MCF 10A (cell line): ENCODE data around the gene KEAP1. TPM values are rescaled to one million over a fixed set of nuclear protein-coding genes. Genes with fewer than 3 reads are reported as not detected.
"Not testable (repeated sequence)": the region's sequence is repeated elsewhere in the genome, so short reads cannot be mapped to it uniquely, and the experiment has no call there.

Source experiments
- BruUV-seq: library from RNA; stranded (reverse); fragments of 400-500 nt; replicated peaks from 2 replicates; lab custom pipeline; 2021; lab: Mats Ljungman, UMichigan
- CTCF ChIA-PET: fragments of 300-600 bp; sonication (Branson Sonifier 250); formaldehyde crosslinking; extraction: SDS; loops from one replicate; lab custom pipeline; 2021; ENCODE audit warnings: antibody characterized with exemption, inconsistent platforms; lab: Yijun Ruan, JAX
- POLR2A ChIA-PET: fragments of 300-600, 350-650 bp; sonication (Branson Sonifier 250); formaldehyde crosslinking; extraction: SDS; loops from one replicate; lab custom pipeline; 2020; ENCODE audit warnings: antibody characterized with exemption, inconsistent platforms; lab: Yijun Ruan, JAX
- DNase-seq: peaks from one replicate; pipeline ENCODE4 v3.0.0-alpha.2; 2018; ENCODE audit not compliant: unreplicated experiment
- H3K27ac Mint-ChIP-seq: one replicate; pipeline ENCODE4 v1.8.0; 2022; ENCODE audit warnings: mild to moderate bottlenecking, low read depth, mixed read lengths; ENCODE audit not compliant: unreplicated experiment
- H3K27me3 Mint-ChIP-seq: one replicate; pipeline ENCODE4 v1.8.0; 2022; ENCODE audit warnings: mixed read lengths; ENCODE audit not compliant: insufficient read depth, unreplicated experiment
- H3K36me3 Mint-ChIP-seq: one replicate; pipeline ENCODE4 v1.8.0; 2022; ENCODE audit warnings: mild to moderate bottlenecking, moderate library complexity, mixed read lengths; ENCODE audit not compliant: insufficient read depth, unreplicated experiment
- H3K4me1 Mint-ChIP-seq: one replicate; pipeline ENCODE4 v1.8.0; 2022; ENCODE audit warnings: mixed read lengths; ENCODE audit not compliant: insufficient read depth, unreplicated experiment
- H3K4me3 Mint-ChIP-seq: one replicate; pipeline ENCODE4 v1.8.0; 2022; ENCODE audit warnings: mild to moderate bottlenecking, moderate library complexity, mixed read lengths; ENCODE audit not compliant: unreplicated experiment
- H3K9me3 Mint-ChIP-seq: one replicate; pipeline ENCODE4 v1.8.0; 2022; ENCODE audit warnings: mixed read lengths; ENCODE audit not compliant: unreplicated experiment
- CTCF ChIP-seq: fragments of 200-600 bp; IDR thresholded peaks from one replicate; pipeline ENCODE4 v1.8.0; 2022; ENCODE audit warnings: antibody characterized with exemption, mild to moderate bottlenecking; ENCODE audit not compliant: unreplicated experiment
- intact Hi-C: fragments of 100-400 bp; cut with micrococcal nuclease; formaldehyde crosslinking; loops from 2 replicates; pipeline ENCODE4 v1.14.1; 2022
- total RNA-seq: library from RNA; stranded (reverse); gene quantifications from 2 replicates; pipeline ENCODE4 v1.2.3, GENCODE V29; 2022

The KEAP1 gene
- total RNA-seq, 1 experiment from 2014 or later: 46.1 TPM

GRCh38 chr19:10461047-10461949 is 41.9 kb downstream of the KEAP1 start:
- H3K27ac Mint-ChIP-seq: no peak overlapping the region
- no peaks in the 10 kb centered on the region for H3K27me3 Mint-ChIP-seq
- no peaks in the 10 kb centered on the region for H3K9me3 Mint-ChIP-seq
- H3K4me3 Mint-ChIP-seq: peak overlapping the region; percentile 59
- H3K4me1 Mint-ChIP-seq: peaks cover 11% of the 10 kb centered on the region
- no TSS peak for BruUV-seq
- intact Hi-C loops: no loop called here
- TF ChIP-seq CTCF: no peak
- H3K36me3 Mint-ChIP-seq: no peaks in the 10 kb centered on the region
- peak; percentile 94 for DNase-seq
- POLR2A ChIA-PET: no interaction called here
- CTCF ChIA-PET: interaction anchor here (0.7 kb wide), 1 partner anchor 58 kb away, joined by 4 read pairs; no protein-coding TSS in a partner anchor

- H3K27me3 Mint-ChIP-seq: no peaks in the 10 kb centered on the region
- CTCF ChIA-PET: interaction anchor here (0.7 to 0.9 kb wide), 2 partner anchors 24 to 57 kb away, joined by 3 to 4 read pairs; no protein-coding TSS in a partner anchor
- H3K4me1 Mint-ChIP-seq: peaks cover 11% of the 10 kb centered on the region
- DNase-seq: no peak
- H3K9me3 Mint-ChIP-seq: no peaks in the 10 kb centered on the region
- BruUV-seq: no TSS peak
- no peaks in the 10 kb centered on the region for H3K36me3 Mint-ChIP-seq
- H3K4me3 Mint-ChIP-seq: peak overlapping the region; percentile 59
- POLR2A ChIA-PET: no interaction called here
- no peak for TF ChIP-seq CTCF
- no peak overlapping the region for H3K27ac Mint-ChIP-seq
- intact Hi-C loops: no loop called here
Measured at GRCh38 chr19:10460714-10461046, 42.5 kb downstream of the KEAP1 start.

- POLR2A ChIA-PET, H3K4me3 Mint-ChIP-seq, H3K36me3 Mint-ChIP-seq, BruUV-seq, intact Hi-C loops, H3K9me3 Mint-ChIP-seq, H3K27ac Mint-ChIP-seq, DNase-seq, H3K27me3 Mint-ChIP-seq: not testable (repeated sequence)
- CTCF ChIA-PET: interaction anchor here (0.7 to 0.9 kb wide), 3 partner anchors 13 to 119 kb away, joined by 3 read pairs; no protein-coding TSS in a partner anchor
- H3K4me1 Mint-ChIP-seq: peaks cover 11% of the 10 kb centered on the region
Measured at GRCh38 chr19:10458733-10459132, 44.4 kb downstream of the KEAP1 start.

GRCh38 chr19:10454267-10454666 is 48.9 kb downstream of the KEAP1 start:
- no TSS peak for BruUV-seq
- Mint-ChIP-seq H3K36me3 (no peaks in the 10 kb centered on the region), H3K4me1 (no peaks in the 10 kb centered on the region), H3K27ac (no peak overlapping the region), H3K9me3 (no peaks in the 10 kb centered on the region), H3K4me3 (no peak overlapping the region), H3K27me3 (no peaks in the 10 kb centered on the region)
- peak; percentile 38 for DNase-seq
- TF ChIP-seq CTCF: no peak
- intact Hi-C loops: no loop called here
- ChIA-PET CTCF (interaction anchor here (0.6 to 1.1 kb wide), 4 partner anchors 16 to 1143 kb away, joined by 3 to 4 read pairs (median 3); no protein-coding TSS in a partner anchor), POLR2A (no interaction called here)
